Measurements from ENCODE around the gene FBLN2.

The FBLN2 gene

GRCh38 chr3:13544293-13544831 lies 4.6 kb upstream of the FBLN2 start:
- TF ChIP-seq, protein P1, sequence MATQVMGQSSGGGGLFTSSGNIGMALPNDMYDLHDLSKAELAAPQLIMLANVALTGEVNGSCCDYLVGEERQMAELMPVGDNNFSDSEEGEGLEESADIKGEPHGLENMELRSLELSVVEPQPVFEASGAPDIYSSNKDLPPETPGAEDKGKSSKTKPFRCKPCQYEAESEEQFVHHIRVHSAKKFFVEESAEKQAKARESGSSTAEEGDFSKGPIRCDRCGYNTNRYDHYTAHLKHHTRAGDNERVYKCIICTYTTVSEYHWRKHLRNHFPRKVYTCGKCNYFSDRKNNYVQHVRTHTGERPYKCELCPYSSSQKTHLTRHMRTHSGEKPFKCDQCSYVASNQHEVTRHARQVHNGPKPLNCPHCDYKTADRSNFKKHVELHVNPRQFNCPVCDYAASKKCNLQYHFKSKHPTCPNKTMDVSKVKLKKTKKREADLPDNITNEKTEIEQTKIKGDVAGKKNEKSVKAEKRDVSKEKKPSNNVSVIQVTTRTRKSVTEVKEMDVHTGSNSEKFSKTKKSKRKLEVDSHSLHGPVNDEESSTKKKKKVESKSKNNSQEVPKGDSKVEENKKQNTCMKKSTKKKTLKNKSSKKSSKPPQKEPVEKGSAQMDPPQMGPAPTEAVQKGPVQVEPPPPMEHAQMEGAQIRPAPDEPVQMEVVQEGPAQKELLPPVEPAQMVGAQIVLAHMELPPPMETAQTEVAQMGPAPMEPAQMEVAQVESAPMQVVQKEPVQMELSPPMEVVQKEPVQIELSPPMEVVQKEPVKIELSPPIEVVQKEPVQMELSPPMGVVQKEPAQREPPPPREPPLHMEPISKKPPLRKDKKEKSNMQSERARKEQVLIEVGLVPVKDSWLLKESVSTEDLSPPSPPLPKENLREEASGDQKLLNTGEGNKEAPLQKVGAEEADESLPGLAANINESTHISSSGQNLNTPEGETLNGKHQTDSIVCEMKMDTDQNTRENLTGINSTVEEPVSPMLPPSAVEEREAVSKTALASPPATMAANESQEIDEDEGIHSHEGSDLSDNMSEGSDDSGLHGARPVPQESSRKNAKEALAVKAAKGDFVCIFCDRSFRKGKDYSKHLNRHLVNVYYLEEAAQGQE (IDR thresholded peaks at IDR 0.05; ENCODE audit: insufficient replicate concordance, low read depth): no peak
- TF ChIP-seq CTCF (IDR thresholded peaks at IDR 0.05; ENCODE audit: insufficient read depth, low read length): no peak
- TF ChIP-seq POLR2AphosphoS5 (IDR thresholded peaks at IDR 0.05; ENCODE audit: low read depth): no peak
- Histone ChIP-seq H3K4me3 (replicated peaks; ENCODE audit: insufficient read depth, low read length) (no peak overlapping the region), H3K27me3 (ENCODE audit: insufficient read depth, poor library complexity, severe bottlenecking) (peaks cover 14% of the 10 kb centered on the region), H3K27ac (replicated peaks) (no peak overlapping the region)
- no peak for DNase-seq (ENCODE audit: low read depth in 1 of 2, low spot score in 1 of 2)

- H3K4me3 ChIP-seq (replicated peaks; ENCODE audit: insufficient read depth, low read length): no peak overlapping the region
- DNase-seq (ENCODE audit: low read depth in 1 of 2, low spot score in 1 of 2): no peak
- H3K27me3 ChIP-seq (ENCODE audit: insufficient read depth, poor library complexity, severe bottlenecking): peaks cover 20% of the 10 kb centered on the region
- H3K27ac ChIP-seq (replicated peaks): no peak overlapping the region
- TF ChIP-seq SPI1 (IDR thresholded peaks at IDR 0.05; ENCODE audit: borderline replicate concordance, low read depth): no peak
- TF ChIP-seq, protein P1 (IDR thresholded peaks at IDR 0.05; ENCODE audit: insufficient replicate concordance, low read depth): no peak
These were observed 3.8 kb upstream of the FBLN2 start for GRCh38 chr3:13544951-13545651.

DNA sequence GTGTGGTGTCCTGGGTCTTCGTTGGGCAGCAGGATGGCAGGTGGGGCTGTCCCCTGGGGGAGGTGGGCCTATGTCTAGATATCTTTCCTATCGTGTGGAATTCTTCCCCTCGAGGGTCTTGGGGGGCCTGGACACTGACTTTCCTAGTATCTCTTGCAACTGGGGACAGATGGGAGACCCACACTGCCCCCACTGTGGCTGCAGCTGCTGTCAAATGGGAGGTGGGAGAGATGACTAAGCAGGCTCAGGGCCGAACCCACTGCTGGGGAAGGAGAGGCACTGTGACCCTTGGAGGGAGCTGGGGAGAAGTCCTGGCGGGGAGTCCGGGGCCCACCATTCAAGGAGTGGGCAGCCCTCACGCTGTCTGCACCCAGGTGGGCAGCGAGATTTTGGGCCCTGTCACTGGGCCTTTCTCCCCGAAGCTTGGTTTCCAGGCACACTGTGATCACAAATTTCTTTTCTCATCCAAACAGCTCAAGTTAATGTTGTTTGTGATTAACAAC lies 2.9 kb upstream of the FBLN2 start:
- DNase-seq (ENCODE audit: low read depth in 1 of 2, low spot score in 1 of 2): no peak
- no peak for TF ChIP-seq SPI1 (IDR thresholded peaks at IDR 0.05; ENCODE audit: borderline replicate concordance, low read depth)
- no peak for TF ChIP-seq CTCF (IDR thresholded peaks at IDR 0.05; ENCODE audit: insufficient read depth, low read length)
- no peak for TF ChIP-seq GABPA (IDR thresholded peaks at IDR 0.05; ENCODE audit: low read depth)
- TF ChIP-seq, protein P1 (IDR thresholded peaks at IDR 0.05; ENCODE audit: insufficient replicate concordance, low read depth): no peak
- TF ChIP-seq POLR2AphosphoS5 (IDR thresholded peaks at IDR 0.05; ENCODE audit: low read depth): no peak
- Histone ChIP-seq H3K27ac (replicated peaks) (no peak overlapping the region), H3K27me3 (ENCODE audit: insufficient read depth, poor library complexity, severe bottlenecking) (peaks cover 21% of the 10 kb centered on the region), H3K4me3 (replicated peaks; ENCODE audit: insufficient read depth, low read length) (no peak overlapping the region)

All from HL-60 (cell line).